Ishikawa (cell line): ENCODE measurements around the gene DRC7.

Source experiments
- CEBPB ChIP-seq: IDR thresholded peaks from 2 replicates; pipeline ENCODE4 v1.6.1; 2012
- CREB1 ChIP-seq: IDR thresholded peaks from 2 replicates; pipeline ENCODE4 v1.6.1; 2012; ENCODE audit warnings: low read depth
- EGR1 ChIP-seq: IDR thresholded peaks from 2 replicates; pipeline ENCODE4 v1.6.1; 2012
- EP300 ChIP-seq: IDR thresholded peaks from 2 replicates; pipeline ENCODE4 v1.6.1; 2012; ENCODE audit warnings: borderline replicate concordance
- FOXM1 ChIP-seq: IDR thresholded peaks from 2 replicates; pipeline ENCODE4 v1.6.1; 2012; ENCODE audit warnings: low read depth, borderline replicate concordance
- NFIC ChIP-seq: IDR thresholded peaks from 2 replicates; pipeline ENCODE4 v1.6.1; 2012
- RAD21 ChIP-seq: IDR thresholded peaks from 2 replicates; pipeline ENCODE4 v1.6.1; 2012; ENCODE audit warnings: low read depth
- REST ChIP-seq: IDR thresholded peaks from 2 replicates; pipeline ENCODE4 v1.6.1; 2012; ENCODE audit warnings: low read depth, mild to moderate bottlenecking
- TAF1 ChIP-seq: IDR thresholded peaks from 2 replicates; pipeline ENCODE4 v1.6.1; 2012; ENCODE audit warnings: low read depth, mild to moderate bottlenecking
- TCF12 ChIP-seq: IDR thresholded peaks from 2 replicates; pipeline ENCODE4 v1.6.1; 2012; ENCODE audit warnings: low read depth
- TEAD4 ChIP-seq: IDR thresholded peaks from 2 replicates; pipeline ENCODE4 v1.6.1; 2012
- USF1 ChIP-seq: IDR thresholded peaks from 2 replicates; pipeline ENCODE4 v1.6.1; 2012
- YY1 ChIP-seq: IDR thresholded peaks from 2 replicates; pipeline ENCODE4 v1.6.1; 2012; ENCODE audit warnings: low read depth
- ZBTB7A ChIP-seq: IDR thresholded peaks from 2 replicates; pipeline ENCODE4 v1.6.1; 2012; ENCODE audit warnings: low read depth
- TF ChIP-seq, protein P1 (sequence below): IDR thresholded peaks from 2 replicates; pipeline ENCODE4 v1.6.1; 2012

DRC7 gene

GRCh38 chr16:57679767-57680482, 14.7 kb upstream of the DRC7 start:
- TF ChIP-seq CEBPB (no peak), ZBTB7A (no peak; the same call in 1 of the 2 replicates), TCF12 (no peak), EP300 (no peak), EGR1 (no peak)

DNA sequence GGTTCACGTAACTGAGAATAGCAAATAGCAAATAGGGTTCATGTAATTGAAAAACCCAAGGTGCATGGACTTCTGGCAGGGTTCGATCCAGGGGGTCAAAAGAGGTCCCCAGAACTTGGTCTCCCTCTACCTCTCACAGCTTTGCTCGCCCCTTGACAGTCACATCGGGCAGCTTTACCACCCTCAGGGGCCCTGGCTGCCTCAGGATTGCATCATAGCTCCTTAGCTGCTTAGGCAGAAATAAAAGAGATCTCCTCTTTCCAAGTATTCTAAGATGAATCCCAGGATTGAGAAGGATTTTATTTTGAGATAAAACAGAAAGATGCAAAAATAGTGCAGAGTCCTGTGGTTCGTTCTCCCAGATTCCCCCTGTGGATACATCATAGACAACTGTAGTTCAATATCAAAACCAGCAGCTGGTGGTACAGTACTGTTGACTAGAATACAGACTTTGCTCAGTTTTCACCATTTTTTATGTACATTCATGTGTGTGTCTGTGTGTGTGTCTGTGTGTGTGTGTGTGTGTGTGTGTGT, 13.7 kb upstream of the DRC7 start:
- TF ChIP-seq RAD21 (no peak), CEBPB (0 out of 2 replicates have a peak, but pooled peaks have one; percentile 24), REST (no peak), TCF12 (no peak), ZBTB7A (no peak), EGR1 (no peak)

GRCh38 chr16:57681950-57682728, 12.5 kb upstream of the DRC7 start:
- no peak for TF ChIP-seq CREB1
- TF ChIP-seq, protein P1, sequence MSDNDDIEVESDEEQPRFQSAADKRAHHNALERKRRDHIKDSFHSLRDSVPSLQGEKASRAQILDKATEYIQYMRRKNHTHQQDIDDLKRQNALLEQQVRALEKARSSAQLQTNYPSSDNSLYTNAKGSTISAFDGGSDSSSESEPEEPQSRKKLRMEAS, result no peak
- TF ChIP-seq USF1, result no peak
- TF ChIP-seq EGR1, result no peak
- TF ChIP-seq TEAD4, result no peak
- TF ChIP-seq TAF1, result no peak
- no peak for TF ChIP-seq NFIC
- no peak for TF ChIP-seq CEBPB
- TF ChIP-seq REST, result no peak
- TF ChIP-seq EP300, result no peak
- no peak for TF ChIP-seq RAD21
- TF ChIP-seq YY1, result no peak
- TF ChIP-seq TCF12, result no peak
- no peak for TF ChIP-seq ZBTB7A

GRCh38 chr16:57682809-57683635, 11.6 kb upstream of the DRC7 start:
- TF ChIP-seq, protein P1, result no peak
- no peak for TF ChIP-seq REST
- TF ChIP-seq EP300, result no peak
- no peak for TF ChIP-seq CREB1
- TF ChIP-seq TAF1, result no peak
- TF ChIP-seq CEBPB, result no peak
- TF ChIP-seq EGR1, result no peak
- no peak for TF ChIP-seq TCF12
- no peak for TF ChIP-seq NFIC
- no peak for TF ChIP-seq YY1
- TF ChIP-seq ZBTB7A, result no peak
- TF ChIP-seq FOXM1, result no peak
- TF ChIP-seq TEAD4, result no peak
- no peak for TF ChIP-seq RAD21
- TF ChIP-seq USF1, result no peak
